ENCODE measurements around the gene DHFR.

DNA sequence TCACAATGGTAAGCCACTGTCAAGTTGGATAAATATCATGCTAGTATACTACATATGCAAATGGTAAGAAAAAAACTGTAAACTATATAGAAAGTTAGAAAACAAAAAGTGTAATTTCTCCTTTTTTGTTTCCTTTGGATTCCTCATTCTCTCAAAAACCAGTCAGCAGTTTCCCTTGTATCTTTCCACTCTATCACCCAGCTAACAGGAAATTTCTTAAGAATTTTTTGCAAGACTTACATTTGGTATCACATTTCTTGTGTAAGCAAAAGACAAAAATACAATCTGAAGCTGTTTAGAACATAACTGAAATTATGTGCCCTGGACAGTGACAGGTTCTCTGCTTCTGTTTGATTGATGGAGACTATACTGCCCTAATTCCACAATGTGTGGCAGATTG lies 25.5 kb downstream of the DHFR start:
- TF ChIP-seq POLR2A (IDR thresholded peaks at IDR 0.05; ENCODE audit: extremely low read depth, insufficient read length) (no peak), MYC (IDR thresholded peaks at IDR 0.05; ENCODE audit: low read depth, low read length) (no peak)
- TF ChIP-seq, protein P1, sequence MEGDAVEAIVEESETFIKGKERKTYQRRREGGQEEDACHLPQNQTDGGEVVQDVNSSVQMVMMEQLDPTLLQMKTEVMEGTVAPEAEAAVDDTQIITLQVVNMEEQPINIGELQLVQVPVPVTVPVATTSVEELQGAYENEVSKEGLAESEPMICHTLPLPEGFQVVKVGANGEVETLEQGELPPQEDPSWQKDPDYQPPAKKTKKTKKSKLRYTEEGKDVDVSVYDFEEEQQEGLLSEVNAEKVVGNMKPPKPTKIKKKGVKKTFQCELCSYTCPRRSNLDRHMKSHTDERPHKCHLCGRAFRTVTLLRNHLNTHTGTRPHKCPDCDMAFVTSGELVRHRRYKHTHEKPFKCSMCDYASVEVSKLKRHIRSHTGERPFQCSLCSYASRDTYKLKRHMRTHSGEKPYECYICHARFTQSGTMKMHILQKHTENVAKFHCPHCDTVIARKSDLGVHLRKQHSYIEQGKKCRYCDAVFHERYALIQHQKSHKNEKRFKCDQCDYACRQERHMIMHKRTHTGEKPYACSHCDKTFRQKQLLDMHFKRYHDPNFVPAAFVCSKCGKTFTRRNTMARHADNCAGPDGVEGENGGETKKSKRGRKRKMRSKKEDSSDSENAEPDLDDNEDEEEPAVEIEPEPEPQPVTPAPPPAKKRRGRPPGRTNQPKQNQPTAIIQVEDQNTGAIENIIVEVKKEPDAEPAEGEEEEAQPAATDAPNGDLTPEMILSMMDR (IDR thresholded peaks at IDR 0.05; ENCODE audit: low read depth, low read length) = no peak
- TF ChIP-seq, protein P2, sequence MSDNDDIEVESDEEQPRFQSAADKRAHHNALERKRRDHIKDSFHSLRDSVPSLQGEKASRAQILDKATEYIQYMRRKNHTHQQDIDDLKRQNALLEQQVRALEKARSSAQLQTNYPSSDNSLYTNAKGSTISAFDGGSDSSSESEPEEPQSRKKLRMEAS (IDR thresholded peaks at IDR 0.05; ENCODE audit: low read depth, low read length) = no peak
